HCT116 (cell line): ENCODE results near the gene PAX7. TPM values are rescaled to one million over a fixed set of nuclear protein-coding genes. Genes with fewer than 3 reads are reported as not detected.

Source experiments
- ATAC-seq: fragments of 200-7000 bp; cut with Tn5 transposase; 2 replicates; pipeline ENCODE4 v1.9.1; 2020; ENCODE audit warnings: mild to moderate bottlenecking, moderate library complexity
- BruUV-seq: library from RNA; stranded (reverse); fragments of 400-500 nt; replicated peaks from 2 replicates; lab custom pipeline; 2021; lab: Mats Ljungman, UMichigan
- CTCF ChIA-PET: fragments of 300-600 bp; sonication (Branson Sonifier 250); formaldehyde crosslinking; loops from one replicate; lab custom pipeline; 2021; ENCODE audit warnings: antibody characterized with exemption; lab: Charles Lee
- POLR2A ChIA-PET: fragments of 300-600, 350-600 bp; sonication (Branson Sonifier 250); formaldehyde crosslinking; loops from one replicate; lab custom pipeline; 2021; ENCODE audit warnings: antibody characterized with exemption; lab: Charles Lee
- RAD21 ChIA-PET, 2 experiments: fragments of 300-600 bp; sonication (Branson Sonifier 250); formaldehyde crosslinking; loops; one replicate each; lab custom pipeline; 2023; ENCODE audit warnings: low total read pairs in 2 of 2; ENCODE audit not compliant: uncharacterized antibody in 2 of 2, unreplicated experiment in 2 of 2, low non-redundant PET in 1 of 2; lab: Charles Lee
- DNase-seq: peaks from one replicate; pipeline ENCODE4 v3.0.0-alpha.2; 2010; ENCODE audit warnings: low read depth, low spot score
- H2AFZ ChIP-seq: fragments of 200-600 bp; shearing (Covaris generic), sonication (generic); 2 replicates; pipeline ENCODE4 v1.6.1; 2017; ENCODE audit warnings: low read depth, mixed run types, mixed read lengths, antibody characterized with exemption, low read length; ENCODE audit not compliant: poor library complexity, severe bottlenecking
- H3K27ac ChIP-seq: 2 replicates; pipeline ENCODE4 v1.5.1; 2012; ENCODE audit warnings: low read depth, low read length
- H3K27me3 ChIP-seq: fragments of 200-600 bp; sonication (generic); 2 replicates; pipeline ENCODE4 v1.6.1; 2016; ENCODE audit warnings: mixed run types, low read length, mixed read lengths; ENCODE audit not compliant: insufficient read depth
- H3K36me3 ChIP-seq, 2 experiments: fragments of 200-500 bp in 1 of 2; fragments of 200-600 bp in 1 of 2; sonication (Bioruptor generic) in 1 of 2; sonication (generic) in 1 of 2; 2 replicates each; pipeline versions ENCODE4 v1.5.1 to v1.6.1; 2014 to 2016; ENCODE audit warnings: low read length in 2 of 2, inconsistent platforms in 1 of 2, mixed read lengths in 1 of 2, mixed run types in 1 of 2; ENCODE audit not compliant: insufficient read depth in 2 of 2, control insufficient read depth in 1 of 2
- H3K4me1 ChIP-seq, 2 experiments: fragments of 200-600 bp in 1 of 2; sonication (generic) in 1 of 2; 2 replicates each; pipeline versions ENCODE4 v1.5.1 to v1.6.1; 2012 to 2017; ENCODE audit warnings: low read length in 2 of 2, inconsistent platforms in 1 of 2, mild to moderate bottlenecking in 1 of 2, mixed read lengths in 1 of 2, mixed run types in 1 of 2, moderate library complexity in 1 of 2; ENCODE audit not compliant: insufficient read depth in 2 of 2, control insufficient read depth in 1 of 2
- H3K4me2 ChIP-seq: fragments of 200-600 bp; sonication (generic); 2 replicates; pipeline ENCODE4 v1.6.1; 2017; ENCODE audit warnings: mixed run types, low read length, mixed read lengths
- H3K4me3 ChIP-seq, 2 experiments: fragments of 200-600 bp in 1 of 2; sonication (generic) in 1 of 2; replicated peaks in 1 of 2; 2 replicates each; pipeline ENCODE4 v1.5.1; 2011 to 2016; ENCODE audit warnings: low read length in 2 of 2, control low read depth in 1 of 2, low read depth in 1 of 2, mild to moderate bottlenecking in 1 of 2, mixed read lengths in 1 of 2, mixed run types in 1 of 2
- H3K79me2 ChIP-seq: fragments of 200-600 bp; sonication (generic); 2 replicates; pipeline ENCODE4 v1.6.1; 2017; ENCODE audit warnings: mild to moderate bottlenecking, mixed run types, low read length, moderate library complexity, mixed read lengths; ENCODE audit not compliant: insufficient read depth
- H3K9ac ChIP-seq: fragments of 200-600 bp; sonication (generic); 2 replicates; pipeline ENCODE4 v1.6.1; 2016; ENCODE audit warnings: low read length, mixed read lengths
- H3K9me2 ChIP-seq: fragments of 200-600 bp; sonication (generic), shearing (Covaris generic); 2 replicates; pipeline ENCODE4 v1.6.1; 2017; ENCODE audit warnings: mixed run types, mild to moderate bottlenecking, moderate library complexity; ENCODE audit not compliant: insufficient read depth
- H3K9me3 ChIP-seq, 2 experiments: fragments of 200-500 bp in 1 of 2; fragments of 200-600 bp in 1 of 2; sonication (Bioruptor generic) in 1 of 2; sonication (generic) in 1 of 2; 2 replicates each; pipeline ENCODE4 v1.6.1; 2014 to 2017; ENCODE audit warnings: low read length in 2 of 2, mixed read lengths in 2 of 2, inconsistent platforms in 1 of 2, low read depth in 1 of 2, mild to moderate bottlenecking in 1 of 2, mixed run types in 1 of 2, moderate library complexity in 1 of 2; ENCODE audit not compliant: control insufficient read depth in 1 of 2, insufficient read depth in 1 of 2
- H4K20me1 ChIP-seq: fragments of 200-600 bp; sonication (generic), shearing (Covaris generic); 2 replicates; pipeline ENCODE4 v1.6.1; 2017; ENCODE audit warnings: mixed run types, mild to moderate bottlenecking, moderate library complexity; ENCODE audit not compliant: insufficient read depth
- ATF3 ChIP-seq: IDR thresholded peaks from 2 replicates; pipeline ENCODE4 v1.6.1; 2012
- CBX3 ChIP-seq: IDR thresholded peaks from 2 replicates; pipeline ENCODE4 v1.6.1; 2012; ENCODE audit warnings: low read depth
- CTCF ChIP-seq, 3 experiments: fragments of 200-600 bp in 1 of 3; sonication (generic) in 1 of 3; IDR thresholded peaks in 2 of 3; conservative IDR thresholded peaks in 1 of 3; 2 replicates each; pipeline ENCODE4 v1.5.1; 2012 to 2017; ENCODE audit warnings: low read depth in 2 of 3, low read length in 2 of 3, antibody characterized with exemption in 1 of 3, borderline replicate concordance in 1 of 3, control low read depth in 1 of 3, mild to moderate bottlenecking in 1 of 3, mixed read lengths in 1 of 3, mixed run types in 1 of 3, moderate library complexity in 1 of 3; ENCODE audit not compliant: insufficient read depth in 1 of 3
- EGR1 ChIP-seq: IDR thresholded peaks from 2 replicates; pipeline ENCODE4 v1.6.1; 2012; ENCODE audit warnings: low read depth
- ELF1 ChIP-seq: IDR thresholded peaks from 2 replicates; pipeline ENCODE4 v1.6.1; 2012; ENCODE audit warnings: low read depth, borderline replicate concordance
- EZH2 ChIP-seq: fragments of 200-600 bp; sonication (generic); IDR thresholded peaks from 2 replicates; pipeline ENCODE4 v1.6.1; 2017; ENCODE audit warnings: antibody characterized with exemption, mixed run types
- EZH2phosphoT487 ChIP-seq: fragments of 200-600 bp; IDR thresholded peaks from 2 replicates; pipeline ENCODE4 v1.6.1; 2018; ENCODE audit warnings: antibody characterized with exemption, borderline replicate concordance
- FOSL1 ChIP-seq: IDR thresholded peaks from 2 replicates; pipeline ENCODE4 v1.6.1; 2012; ENCODE audit warnings: low read depth
- JUND ChIP-seq: IDR thresholded peaks from 2 replicates; pipeline ENCODE4 v1.6.1; 2012
- MAX ChIP-seq: IDR thresholded peaks from 2 replicates; pipeline ENCODE4 v1.6.1; 2012
- POLR2A ChIP-seq: IDR thresholded peaks from 2 replicates; pipeline ENCODE4 v1.7.0; 2011; ENCODE audit warnings: borderline replicate concordance; ENCODE audit not compliant: insufficient read depth, insufficient read length; ENCODE audit errors: extremely low read depth
- RAD21 ChIP-seq: IDR thresholded peaks from 2 replicates; pipeline ENCODE4 v1.6.1; 2012; ENCODE audit warnings: low read depth, mild to moderate bottlenecking
- SIN3A ChIP-seq: IDR thresholded peaks from 2 replicates; pipeline ENCODE4 v1.6.1; 2012; ENCODE audit warnings: low read depth
- SRF ChIP-seq: IDR thresholded peaks from 2 replicates; pipeline ENCODE4 v1.6.1; 2012; ENCODE audit warnings: low read depth
- ZBTB33 ChIP-seq: IDR thresholded peaks from 2 replicates; pipeline ENCODE4 v1.6.1; 2011; ENCODE audit warnings: mild to moderate bottlenecking, low read length, moderate library complexity; ENCODE audit not compliant: insufficient replicate concordance; ENCODE audit errors: extremely low read depth
- ZFX ChIP-seq: fragments of 450-650 bp; IDR thresholded peaks from 2 replicates; pipeline ENCODE4 v1.6.1; 2017
- ZNF274 ChIP-seq: fragments of 200-500 bp; sonication (Bioruptor generic); IDR thresholded peaks from 2 replicates; pipeline ENCODE4 v1.6.1; 2014; ENCODE audit warnings: mild to moderate bottlenecking, low read depth, low read length, inconsistent platforms
- intact Hi-C: fragments of 100-400 bp; cut with micrococcal nuclease; formaldehyde crosslinking; loops from 2 replicates; pipeline ENCODE4 v1.10.0; 2022
- total RNA-seq: library from RNA; stranded (reverse); gene quantifications from one replicate; pipeline ENCODE4 v1.2.1, GENCODE V29; 2021; ENCODE audit not compliant: unreplicated experiment

PAX7 gene
- total RNA-seq, 1 experiment from 2014 or later: not detected

GRCh38 chr1:18628511-18628910 is 2.1 kb upstream of the PAX7 start (continued):
- no peak for TF ChIP-seq RAD21
- no peak for TF ChIP-seq MAX
- TF ChIP-seq POLR2A: no peak
- TF ChIP-seq JUND: no peak
- TF ChIP-seq ZBTB33: no peak

- Histone ChIP-seq H3K9me3 (no peaks in the 10 kb centered on the region), H3K4me1 (no peaks in the 10 kb centered on the region), H2AFZ (no peak overlapping the region), H3K9ac (no peak overlapping the region), H3K4me2 (no peak overlapping the region), H3K79me2 (no peaks in the 10 kb centered on the region), H3K4me3 (no peak overlapping the region), H3K36me3 (no peaks in the 10 kb centered on the region), H3K9me2 (no peaks in the 10 kb centered on the region), H4K20me1 (no peaks in the 10 kb centered on the region), H3K27ac (no peak overlapping the region), H3K27me3 (peaks cover 24% of the 10 kb centered on the region)
- no TSS peak for BruUV-seq
- ChIA-PET CTCF (no interaction called here), RAD21 (no interaction called here), POLR2A (no interaction called here)
- DNase-seq (no peak), ATAC-seq (no peak)
- intact Hi-C loops: no loop called here
- TF ChIP-seq RAD21 (no peak), FOSL1 (no peak), ZNF274 (no peak), SRF (no peak), ZBTB33 (no peak), ZFX (no peak), MAX (no peak), POLR2A (no peak), SIN3A (no peak), EZH2 (no peak), ATF3 (no peak), EGR1 (no peak), CTCF (IDR thresholded peaks at IDR 0.05 in 2 of 3, conservative IDR thresholded peaks at IDR 0.05 in 1 of 3; ENCODE audit: borderline replicate concordance in 1 of 3, insufficient read depth in 1 of 3, low read depth in 2 of 3, low read length in 2 of 3) (no peak), JUND (no peak), CBX3 (no peak), ELF1 (no peak), EZH2phosphoT487 (no peak)
Observed at GRCh38 chr1:18629659-18630510, 761 bp upstream of the PAX7 start.
